Adrenal gland (tissue), 5 donors: ENCODE results near the gene RHOB.

Experiments used
- CTCF ChIP-seq, 6 experiments: fragments of 450-650 bp in 4 of 6; fragments of 200-600 bp in 2 of 6; sonication (generic) in 1 of 6; IDR thresholded peaks; 1 replicate in 5 of 6; 2 replicates in 1 of 6; pipeline versions ENCODE4 v1.5.1 to v1.8.0; 2016 to 2021; ENCODE audit warnings: antibody characterized with exemption in 6 of 6, mild to moderate bottlenecking in 2 of 6, moderate library complexity in 1 of 6
- POLR2A ChIP-seq, 2 donors: fragments of 450-650 bp; IDR thresholded peaks; one replicate each; pipeline ENCODE4 v1.6.1; 2017; ENCODE audit warnings: antibody characterized with exemption in 2 of 2, mild to moderate bottlenecking in 2 of 2, moderate library complexity in 1 of 2
- donor health status: DM: no; HTN: no; CAD: no.

- TF ChIP-seq CTCF (IDR thresholded peaks at IDR 0.05) (no peak), POLR2A (IDR thresholded peaks at IDR 0.05) (peak in 1 of 2 donors; percentile 11)
These were observed 49.4 kb downstream of the RHOB start for GRCh38 chr2:20496076-20496872.
